Measurements from ENCODE around the gene MGA. TPM values are rescaled to one million over a fixed set of nuclear protein-coding genes. Genes with fewer than 3 reads are reported as not detected.

Gene MGA
- total RNA-seq, 2 donors from 2014 or later: 58.5 to 62.6 TPM

DNA sequence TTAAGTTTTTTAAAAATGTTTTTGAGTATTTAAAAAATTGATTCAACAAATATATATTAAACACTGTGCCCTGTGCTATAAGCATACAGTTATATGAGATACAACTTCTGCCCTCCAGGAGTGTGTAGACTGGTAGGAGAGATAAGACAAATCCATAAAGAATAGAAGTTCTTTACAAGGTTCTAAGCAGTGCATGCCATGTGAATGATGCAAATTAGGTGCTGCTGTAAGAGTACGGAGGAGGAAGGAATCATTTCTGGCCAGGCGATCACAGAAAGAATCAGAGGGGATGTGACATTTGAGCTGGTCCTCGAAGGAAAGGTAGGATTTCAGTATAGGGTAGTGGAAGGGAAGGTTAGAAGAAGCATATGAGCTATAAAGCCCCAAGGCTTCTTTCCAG, 128.1 kb downstream of the MGA start:
- H3K4me3 ChIP-seq (ENCODE audit: low read length): no peak overlapping the region
- H3K36me3 ChIP-seq (ENCODE audit: control insufficient read depth, insufficient read depth, low read length): no peaks in the 10 kb centered on the region
- no peak for DNase-seq
- TF ChIP-seq, protein P1, sequence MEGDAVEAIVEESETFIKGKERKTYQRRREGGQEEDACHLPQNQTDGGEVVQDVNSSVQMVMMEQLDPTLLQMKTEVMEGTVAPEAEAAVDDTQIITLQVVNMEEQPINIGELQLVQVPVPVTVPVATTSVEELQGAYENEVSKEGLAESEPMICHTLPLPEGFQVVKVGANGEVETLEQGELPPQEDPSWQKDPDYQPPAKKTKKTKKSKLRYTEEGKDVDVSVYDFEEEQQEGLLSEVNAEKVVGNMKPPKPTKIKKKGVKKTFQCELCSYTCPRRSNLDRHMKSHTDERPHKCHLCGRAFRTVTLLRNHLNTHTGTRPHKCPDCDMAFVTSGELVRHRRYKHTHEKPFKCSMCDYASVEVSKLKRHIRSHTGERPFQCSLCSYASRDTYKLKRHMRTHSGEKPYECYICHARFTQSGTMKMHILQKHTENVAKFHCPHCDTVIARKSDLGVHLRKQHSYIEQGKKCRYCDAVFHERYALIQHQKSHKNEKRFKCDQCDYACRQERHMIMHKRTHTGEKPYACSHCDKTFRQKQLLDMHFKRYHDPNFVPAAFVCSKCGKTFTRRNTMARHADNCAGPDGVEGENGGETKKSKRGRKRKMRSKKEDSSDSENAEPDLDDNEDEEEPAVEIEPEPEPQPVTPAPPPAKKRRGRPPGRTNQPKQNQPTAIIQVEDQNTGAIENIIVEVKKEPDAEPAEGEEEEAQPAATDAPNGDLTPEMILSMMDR (conservative IDR thresholded peaks at IDR 0.05): no peak
- Mint-ChIP-seq H3K36me3 (ENCODE audit: low read depth) (no peaks in the 10 kb centered on the region), H3K9me3 (no peaks in the 10 kb centered on the region), H3K27ac (no peak overlapping the region), H3K4me1 (peaks cover 33% of the 10 kb centered on the region), H3K4me3 (no peak overlapping the region), H3K27me3 (ENCODE audit: insufficient read depth) (no peaks in the 10 kb centered on the region)
- no peak overlapping the region for H3K9ac ChIP-seq (ENCODE audit: extremely low read depth, low read length, poor library complexity, severe bottlenecking)
- peaks cover 9% of the 10 kb centered on the region for H3K4me1 ChIP-seq (ENCODE audit: control insufficient read depth, insufficient read depth, low read length)
- H3K9me3 ChIP-seq (ENCODE audit: control insufficient read depth, low read length): no peaks in the 10 kb centered on the region
- no peak overlapping the region for H3K27ac ChIP-seq (ENCODE audit: low read depth, low read length)
- H3K27me3 ChIP-seq (ENCODE audit: control insufficient read depth, insufficient read depth, low read length, poor library complexity, severe bottlenecking): no peaks in the 10 kb centered on the region
- 90 to 97% methylated on average over 3 of the region's 3 CpGs for WGBS, 2 experiments (ENCODE audit: insufficient coverage in 1 of 2, insufficient read length in 1 of 2)

DNA sequence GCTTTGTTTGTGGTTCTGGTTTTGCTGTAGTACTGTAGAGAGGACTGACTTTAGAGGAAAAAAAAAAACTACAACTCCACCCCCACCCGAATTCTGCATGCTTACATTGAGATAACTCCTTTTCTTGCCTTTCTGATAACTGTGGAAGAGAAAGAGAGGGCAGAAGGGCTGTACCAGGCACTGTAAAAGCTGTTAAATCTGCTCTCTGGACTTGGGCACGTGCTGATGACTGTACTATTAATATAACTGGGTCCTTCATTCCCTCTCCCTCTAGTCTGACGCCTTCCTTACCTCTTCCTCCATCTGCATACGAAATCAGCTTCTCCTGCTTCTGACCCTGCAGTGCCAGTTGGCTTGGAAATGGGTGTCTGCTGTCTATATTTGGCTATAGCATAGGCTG, 129.0 kb downstream of the MGA start:
- peaks cover 8% of the 10 kb centered on the region for H3K4me1 ChIP-seq (ENCODE audit: control insufficient read depth, insufficient read depth, low read length)

DNA sequence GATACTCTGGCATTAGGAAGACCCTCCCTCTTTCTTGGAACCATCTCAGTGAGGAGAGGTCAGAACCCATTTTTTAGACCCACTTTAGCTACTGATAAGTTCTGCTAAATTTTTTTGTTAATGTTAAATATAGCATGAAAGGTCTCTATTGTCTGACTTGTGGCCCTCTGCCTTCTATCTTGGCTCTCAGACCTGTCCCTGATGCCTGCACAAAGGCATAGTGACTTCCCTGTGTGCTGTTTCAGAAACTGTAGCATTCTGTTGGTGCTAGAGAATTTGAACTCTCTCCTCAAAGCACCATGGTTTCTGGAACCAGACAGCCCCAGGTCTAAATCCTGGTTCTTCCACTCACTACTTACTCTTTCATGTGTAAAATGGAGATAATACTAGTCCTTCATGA, 129.5 kb downstream of the MGA start:
- H3K27ac Mint-ChIP-seq: no peak overlapping the region
- H3K4me1 Mint-ChIP-seq: peaks cover 31% of the 10 kb centered on the region
- no peaks in the 10 kb centered on the region for H3K27me3 Mint-ChIP-seq (ENCODE audit: insufficient read depth)

More for the DNA sequence above, 129.0 kb downstream of the MGA start:
- H3K4me3 Mint-ChIP-seq: no peak overlapping the region
- H3K27ac ChIP-seq (ENCODE audit: low read depth, low read length): no peak overlapping the region
- no peak overlapping the region for H3K4me3 ChIP-seq (ENCODE audit: low read length)
- H3K9me3 Mint-ChIP-seq: no peaks in the 10 kb centered on the region
- no peak overlapping the region for H3K27ac Mint-ChIP-seq
- TF ChIP-seq, protein P1 (conservative IDR thresholded peaks at IDR 0.05): no peak
- no peaks in the 10 kb centered on the region for H3K27me3 Mint-ChIP-seq (ENCODE audit: insufficient read depth)
- 55 to 70% methylated on average over 2 to 4 of the region's 4 CpGs for WGBS, 2 experiments (ENCODE audit: insufficient coverage in 1 of 2, insufficient read length in 1 of 2)
- H3K36me3 ChIP-seq (ENCODE audit: control insufficient read depth, insufficient read depth, low read length): no peaks in the 10 kb centered on the region
- no peaks in the 10 kb centered on the region for H3K27me3 ChIP-seq (ENCODE audit: control insufficient read depth, insufficient read depth, low read length, poor library complexity, severe bottlenecking)
- no peak for DNase-seq
- no peaks in the 10 kb centered on the region for H3K36me3 Mint-ChIP-seq (ENCODE audit: low read depth)
- no peak overlapping the region for H3K9ac ChIP-seq (ENCODE audit: extremely low read depth, low read length, poor library complexity, severe bottlenecking)
- peaks cover 31% of the 10 kb centered on the region for H3K4me1 Mint-ChIP-seq
- H3K9me3 ChIP-seq (ENCODE audit: control insufficient read depth, low read length): no peaks in the 10 kb centered on the region

More for the DNA sequence above, 129.5 kb downstream of the MGA start:
- peaks cover 8% of the 10 kb centered on the region for H3K4me1 ChIP-seq (ENCODE audit: control insufficient read depth, insufficient read depth, low read length)
- H3K27ac ChIP-seq (ENCODE audit: low read depth, low read length): no peak overlapping the region
- H3K9me3 Mint-ChIP-seq: no peaks in the 10 kb centered on the region
- no peaks in the 10 kb centered on the region for H3K9me3 ChIP-seq (ENCODE audit: control insufficient read depth, low read length)
- H3K36me3 ChIP-seq (ENCODE audit: control insufficient read depth, insufficient read depth, low read length): no peaks in the 10 kb centered on the region
- H3K9ac ChIP-seq (ENCODE audit: extremely low read depth, low read length, poor library complexity, severe bottlenecking): no peak overlapping the region
- H3K36me3 Mint-ChIP-seq (ENCODE audit: low read depth): no peaks in the 10 kb centered on the region
- no peak overlapping the region for H3K4me3 Mint-ChIP-seq
- no peak overlapping the region for H3K4me3 ChIP-seq (ENCODE audit: low read length)
- no peak for DNase-seq
- H3K27me3 ChIP-seq (ENCODE audit: control insufficient read depth, insufficient read depth, low read length, poor library complexity, severe bottlenecking): no peaks in the 10 kb centered on the region
- TF ChIP-seq, protein P1 (conservative IDR thresholded peaks at IDR 0.05): no peak
